IMR-90 (cell line): ENCODE data around the gene PRSS12. TPM values are rescaled to one million over a fixed set of nuclear protein-coding genes. Genes with fewer than 3 reads are reported as not detected.

Experiments used
- ATAC-seq: fragments of 200-7000 bp; cut with Tn5 transposase; 2 replicates; pipeline ENCODE4 v1.9.1; 2020; ENCODE audit warnings: low read depth, mild to moderate bottlenecking, moderate library complexity
- BruUV-seq: library from RNA; stranded (reverse); fragments of 400-500 nt; replicated peaks from 2 replicates; lab custom pipeline; 2021; lab: Mats Ljungman, UMichigan
- CTCF ChIA-PET: fragments of 300-600 bp; formaldehyde crosslinking; extraction: SDS; loops from one replicate; lab custom pipeline; 2021; ENCODE audit warnings: antibody characterized with exemption; lab: Yijun Ruan, JAX
- POLR2A ChIA-PET: fragments of 300-600 bp; sonication (Branson Sonifier 250); formaldehyde crosslinking; loops from one replicate; lab custom pipeline; 2022; ENCODE audit warnings: antibody characterized with exemption; ENCODE audit not compliant: unreplicated experiment; lab: Charles Lee
- DNase-seq: peaks from one replicate; pipeline ENCODE4 v3.0.0; 2013
- H2AFZ ChIP-seq: replicated peaks from 2 replicates; pipeline ENCODE3; 2013; ENCODE audit warnings: low read length, mild to moderate bottlenecking; ENCODE audit not compliant: poor library complexity
- H2AK5ac ChIP-seq: 2 replicates; pipeline ENCODE4 v1.6.1; 2013; ENCODE audit warnings: low read depth, low read length, inconsistent platforms
- H2AK9ac ChIP-seq: replicated peaks from 2 replicates; pipeline ENCODE3; 2013; ENCODE audit warnings: mild to moderate bottlenecking, low read depth, low read length, moderate library complexity; ENCODE audit not compliant: poor library complexity
- H2BK120ac ChIP-seq: 2 replicates; pipeline ENCODE4 v1.6.1; 2013; ENCODE audit warnings: low read depth, low read length, inconsistent platforms
- H2BK15ac ChIP-seq: 3 replicates; pipeline ENCODE4 v1.6.1; 2013; ENCODE audit warnings: low read depth, low read length, inconsistent platforms
- H2BK20ac ChIP-seq: 2 replicates; pipeline ENCODE4 v1.6.1; 2013; ENCODE audit warnings: low read depth, mild to moderate bottlenecking, inconsistent platforms, low read length, moderate library complexity
- H2BK5ac ChIP-seq: 2 replicates; pipeline ENCODE4 v1.6.1; 2013; ENCODE audit warnings: mild to moderate bottlenecking, low read depth, low read length, inconsistent platforms; ENCODE audit not compliant: poor library complexity, severe bottlenecking
- H3K14ac ChIP-seq: replicated peaks from 2 replicates; pipeline ENCODE4 v1.6.1; 2013; ENCODE audit warnings: low read depth, low read length, inconsistent platforms
- H3K18ac ChIP-seq: 2 replicates; pipeline ENCODE4 v1.6.1; 2013; ENCODE audit warnings: low read depth, low read length, control low read depth
- H3K23ac ChIP-seq: 2 replicates; pipeline ENCODE4 v1.6.1; 2013; ENCODE audit warnings: low read depth, low read length, inconsistent platforms
- H3K27ac ChIP-seq: 2 replicates; pipeline ENCODE4 v1.5.1; 2013; ENCODE audit warnings: mild to moderate bottlenecking, control low read depth, low read length; ENCODE audit not compliant: insufficient read depth
- H3K27me3 ChIP-seq: 2 replicates; pipeline ENCODE4 v1.6.1; 2013; ENCODE audit warnings: low read length; ENCODE audit not compliant: control insufficient read depth, insufficient read depth
- H3K36me3 ChIP-seq: 2 replicates; pipeline ENCODE4 v1.6.1; 2013; ENCODE audit warnings: low read length, mixed read lengths; ENCODE audit not compliant: control insufficient read depth, insufficient read depth
- H3K4ac ChIP-seq: 2 replicates; pipeline ENCODE4 v1.6.1; 2013; ENCODE audit warnings: low read depth, low read length, inconsistent platforms
- H3K4me1 ChIP-seq: 2 replicates; pipeline ENCODE4 v1.6.1; 2013; ENCODE audit warnings: low read length, mixed read lengths; ENCODE audit not compliant: control insufficient read depth, insufficient read depth
- H3K4me2 ChIP-seq: 2 replicates; pipeline ENCODE4 v1.6.1; 2013; ENCODE audit warnings: low read depth, mild to moderate bottlenecking, control low read depth, low read length, moderate library complexity
- H3K4me3 ChIP-seq: 2 replicates; pipeline ENCODE4 v1.5.1; 2013; ENCODE audit warnings: low read depth, mild to moderate bottlenecking, control low read depth, low read length, moderate library complexity; ENCODE audit not compliant: insufficient read depth
- H3K56ac ChIP-seq: 2 replicates; pipeline ENCODE4 v1.6.1; 2013; ENCODE audit warnings: low read length, inconsistent platforms; ENCODE audit not compliant: insufficient read depth; ENCODE audit errors: extremely low read depth
- H3K79me1 ChIP-seq, 2 experiments: 2 replicates each; pipeline ENCODE4 v1.6.1; 2013; ENCODE audit warnings: low read length in 2 of 2, inconsistent platforms in 1 of 2, low read depth in 1 of 2
- H3K9ac ChIP-seq: 2 replicates; pipeline ENCODE4 v1.6.1; 2013; ENCODE audit warnings: low read depth, low read length, control low read depth
- H3K9me1 ChIP-seq: 2 replicates; pipeline ENCODE4 v1.6.1; 2013; ENCODE audit warnings: low read length, inconsistent platforms; ENCODE audit not compliant: insufficient read depth
- H3K9me3 ChIP-seq: 2 replicates; pipeline ENCODE4 v1.6.1; 2013; ENCODE audit warnings: low read length; ENCODE audit not compliant: control insufficient read depth, insufficient read depth
- H4K20me1 ChIP-seq: 2 replicates; pipeline ENCODE4 v1.6.1; 2013; ENCODE audit warnings: low read length, inconsistent platforms; ENCODE audit not compliant: insufficient read depth
- H4K5ac ChIP-seq: 2 replicates; pipeline ENCODE4 v1.6.1; 2013; ENCODE audit warnings: mild to moderate bottlenecking, low read depth, low read length, control low read depth
- H4K8ac ChIP-seq, 2 experiments: 2 replicates each; pipeline ENCODE4 v1.6.1; 2013; ENCODE audit warnings: low read depth in 2 of 2, low read length in 2 of 2, control low read depth in 1 of 2, inconsistent platforms in 1 of 2
- H4K91ac ChIP-seq: 2 replicates; pipeline ENCODE4 v1.6.1; 2013; ENCODE audit warnings: low read depth, low read length, inconsistent platforms; ENCODE audit not compliant: insufficient read depth
- SMC3 ChIP-seq: fragments of 150-350 bp; IDR thresholded peaks from 2 replicates; pipeline ENCODE4 v1.6.1; 2016; ENCODE audit warnings: low read depth, mild to moderate bottlenecking, antibody characterized with exemption, low read length, moderate library complexity
- WGBS, 2 experiments: methylation state at CpG; one replicate each; pipeline versions ENCODE4 v1.1.5 to v1.1.7; 2013; ENCODE audit warnings: missing lambda C conversion rate in 2 of 2; ENCODE audit not compliant: insufficient read length in 1 of 2; ENCODE audit errors: extremely low coverage in 2 of 2; 5-methylcytosine and 5-hydroxymethylcytosine counted together
- dilution Hi-C: fragments of 300-500 bp; cut with HindIII; formaldehyde crosslinking; loops from one replicate; pipeline ENCODE4 v1.14.3; 2018; ENCODE audit warnings: low sequenced_read_pairs; ENCODE audit not compliant: unreplicated experiment
- in situ Hi-C: fragments of 300-500 bp; cut with MboI; formaldehyde crosslinking; loops from 3 replicates; pipeline ENCODE4 v1.14.3; 2019; ENCODE audit warnings: low sequenced_read_pairs, inconsistent platforms, mixed read lengths
- intact Hi-C: fragments of 100-400 bp; cut with micrococcal nuclease; formaldehyde crosslinking; loops from 2 replicates; pipeline ENCODE4 v1.10.0; 2022
- polyA plus RNA-seq, 3 experiments: library from polyadenylated mRNA; depleted of rRNA; stranded (reverse); fragments of >200 nt; gene quantifications; 2 replicates each; pipeline ENCODE4 v1.2.3, GENCODE V29; 2012; ENCODE audit warnings: low replicate concordance in 1 of 3
- total RNA-seq: library from RNA; depleted of rRNA; stranded (reverse); fragments of >200 nt; gene quantifications from 2 replicates; pipeline ENCODE4 v1.2.3, GENCODE V29; 2012

The PRSS12 gene
- total and polyA plus RNA-seq, 2 of the 4 experiments (the other 2 are of a cell fraction): 51.1 to 71.5 TPM

DNA sequence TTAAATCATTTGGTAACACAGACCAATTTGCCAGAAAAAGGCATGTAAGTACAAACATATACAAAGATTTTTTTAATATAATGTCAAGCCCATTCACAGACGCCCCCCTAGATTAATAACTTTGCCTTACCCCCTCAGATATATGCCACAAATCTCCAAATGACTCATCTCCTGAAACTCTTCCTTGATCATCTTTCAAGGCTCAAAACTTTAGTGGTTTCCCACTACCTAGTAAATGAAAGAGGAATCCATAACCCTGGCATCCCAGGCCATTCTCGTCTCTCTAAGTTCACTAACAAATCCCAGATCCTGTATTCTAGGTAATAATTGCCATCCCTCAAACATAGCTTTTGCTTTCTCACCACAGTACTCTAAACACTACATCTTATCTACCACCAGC lies 61.9 kb downstream of the PRSS12 start:
- CTCF ChIA-PET: interaction anchor here (0.9 kb wide), 1 partner anchor 62 kb away, joined by 3 read pairs; the partner anchor contains the start of gene PRSS12

More for the DNA sequence above, 61.9 kb downstream of the PRSS12 start:
- peak overlapping the region; percentile 47; the same call in 1 of the 2 replicates for H3K23ac ChIP-seq
- H3K4me1 ChIP-seq: peaks cover 19% of the 10 kb centered on the region
- H3K56ac ChIP-seq: no peak overlapping the region
- no peaks in the 10 kb centered on the region for H3K27me3 ChIP-seq
- no CpG with 5 or more reads among the region's 2 CpGs for WGBS, 2 experiments
- H2BK5ac ChIP-seq: peak overlapping the region; percentile 88
- POLR2A ChIA-PET: no interaction called here
- no peaks in the 10 kb centered on the region for H3K9me3 ChIP-seq
- peak overlapping the region; percentile 100; the same call in 1 of the 2 replicates for H4K5ac ChIP-seq
- H2BK15ac ChIP-seq: peak overlapping the region; percentile 18; the same call in 2 of the 3 replicates
- dilution Hi-C loops (no loop called here), intact Hi-C loops (no loop called here), in situ Hi-C loops (loop anchor here (5.0 to 25.0 kb wide), 2 partner anchors 41 to 221 kb away; no protein-coding TSS in a partner anchor)
- DNase-seq (peak; percentile 30), ATAC-seq (no peak; the same call in none of the 2 replicates)
- no peak overlapping the region; the same call in 1 of the 2 replicates for H3K27ac ChIP-seq
- peaks cover 2 to 14% of the 10 kb centered on the region in 2 experiments; a peak in 2 of 4 replicates for H3K79me1 ChIP-seq
- peak overlapping the region; percentile 94; the same call in 1 of the 2 replicates for H2BK20ac ChIP-seq
- no peak overlapping the region for H2AFZ ChIP-seq
- H4K20me1 ChIP-seq: no peaks in the 10 kb centered on the region
- peak overlapping the region; percentile 98; the same call in 1 of the 2 replicates for H3K18ac ChIP-seq
- no peak for TF ChIP-seq SMC3
- H3K14ac ChIP-seq: peak overlapping the region; percentile 97
- no TSS peak for BruUV-seq
- peaks cover 9% of the 10 kb centered on the region; the same call in 1 of the 2 replicates for H3K36me3 ChIP-seq
- peak overlapping the region; percentile 88; the same call in 1 of the 2 replicates for H3K4ac ChIP-seq
- H2BK120ac ChIP-seq: peak overlapping the region; percentile 78
- H4K91ac ChIP-seq: peak overlapping the region; percentile 5; the same call in 1 of the 2 replicates
- no peak overlapping the region for H3K4me3 ChIP-seq
- H2AK5ac ChIP-seq: peak overlapping the region; percentile 33; the same call in 1 of the 2 replicates
- H3K9ac ChIP-seq: no peak overlapping the region
- H4K8ac ChIP-seq: peak overlapping the region; percentile 11 to 64; a peak in 1 of 4 replicates
- H3K4me2 ChIP-seq: peak overlapping the region; percentile 39; the same call in 1 of the 2 replicates
- H3K9me1 ChIP-seq: peaks cover 6% of the 10 kb centered on the region
- H2AK9ac ChIP-seq: no peak overlapping the region
